Head of caudate nucleus (tissue), 42 donors: ENCODE measurements around the gene ZNF436.
"Not testable (repeated sequence)": the region's sequence is repeated elsewhere in the genome, so short reads cannot be mapped to it uniquely, and the experiment has no call there.

ENCODE experiments used
- DNase-seq, 42 donors: peaks; one replicate each; pipeline versions ENCODE4 v3.0.0 to v3.0.0-alpha.2; 2020 to 2021; ENCODE audit warnings: mixed read lengths in 7 of 42
- intact Hi-C: fragments of 100-400 bp; cut with DNase I; formaldehyde crosslinking; loops from one replicate; pipeline ENCODE4 v1.15.0; 2022

Gene ZNF436

DNA sequence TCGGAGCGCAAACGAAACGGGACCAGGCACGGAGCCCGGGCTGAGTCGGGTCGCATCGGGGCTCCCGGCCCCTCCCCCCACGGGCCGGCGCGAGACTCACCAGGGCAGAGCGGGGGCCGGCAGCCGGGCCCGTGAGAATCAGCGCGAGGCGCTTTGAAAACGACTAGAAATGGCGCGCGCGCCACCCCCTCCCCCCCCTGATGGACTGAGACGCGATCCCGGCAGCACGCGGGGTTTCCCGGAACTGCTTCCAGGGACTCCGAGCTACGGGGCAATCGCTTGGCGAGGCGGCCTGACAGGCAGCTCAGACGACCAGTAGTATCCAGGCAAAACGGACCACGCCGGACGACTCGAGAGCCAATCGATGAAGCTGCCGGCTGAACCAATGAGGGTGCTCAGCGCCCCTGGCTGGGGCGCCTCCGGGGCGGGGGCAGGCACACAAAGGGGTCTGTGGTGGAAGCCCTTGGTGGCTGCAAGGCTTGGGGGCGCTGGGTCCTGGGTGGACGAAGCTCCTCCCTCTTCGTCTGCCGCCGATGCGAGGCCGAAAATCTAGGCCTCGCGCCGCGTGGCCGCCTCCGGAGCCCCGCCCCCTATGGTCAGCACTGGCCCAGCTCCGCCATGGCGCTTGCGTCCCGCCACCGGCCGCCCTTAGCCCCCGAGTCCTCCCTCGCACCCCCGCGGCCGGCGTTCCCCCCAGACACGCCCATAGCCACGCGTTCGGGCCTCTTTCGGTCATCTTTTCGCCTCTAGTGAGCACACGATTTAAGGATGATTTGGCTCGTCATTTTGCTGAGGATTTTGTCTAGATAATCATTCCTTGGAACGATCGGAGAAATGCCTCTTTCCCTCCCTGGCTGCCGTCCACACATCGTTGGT is 25.3 kb downstream of the ZNF436 start, which contains the start of gene HNRNPR:
TSS of gene HNRNPR (minus strand) at position 174 of the 876 bp plus-strand sequence. CDS start 3,276 bp downstream, outside the sequence.
- DNase-seq, result peak; percentile 99 to 100 (median 100)
- intact Hi-C loops, result loop anchor here (1.0 kb wide), 1 partner anchor 24 kb away; no protein-coding TSS in a partner anchor

DNA sequence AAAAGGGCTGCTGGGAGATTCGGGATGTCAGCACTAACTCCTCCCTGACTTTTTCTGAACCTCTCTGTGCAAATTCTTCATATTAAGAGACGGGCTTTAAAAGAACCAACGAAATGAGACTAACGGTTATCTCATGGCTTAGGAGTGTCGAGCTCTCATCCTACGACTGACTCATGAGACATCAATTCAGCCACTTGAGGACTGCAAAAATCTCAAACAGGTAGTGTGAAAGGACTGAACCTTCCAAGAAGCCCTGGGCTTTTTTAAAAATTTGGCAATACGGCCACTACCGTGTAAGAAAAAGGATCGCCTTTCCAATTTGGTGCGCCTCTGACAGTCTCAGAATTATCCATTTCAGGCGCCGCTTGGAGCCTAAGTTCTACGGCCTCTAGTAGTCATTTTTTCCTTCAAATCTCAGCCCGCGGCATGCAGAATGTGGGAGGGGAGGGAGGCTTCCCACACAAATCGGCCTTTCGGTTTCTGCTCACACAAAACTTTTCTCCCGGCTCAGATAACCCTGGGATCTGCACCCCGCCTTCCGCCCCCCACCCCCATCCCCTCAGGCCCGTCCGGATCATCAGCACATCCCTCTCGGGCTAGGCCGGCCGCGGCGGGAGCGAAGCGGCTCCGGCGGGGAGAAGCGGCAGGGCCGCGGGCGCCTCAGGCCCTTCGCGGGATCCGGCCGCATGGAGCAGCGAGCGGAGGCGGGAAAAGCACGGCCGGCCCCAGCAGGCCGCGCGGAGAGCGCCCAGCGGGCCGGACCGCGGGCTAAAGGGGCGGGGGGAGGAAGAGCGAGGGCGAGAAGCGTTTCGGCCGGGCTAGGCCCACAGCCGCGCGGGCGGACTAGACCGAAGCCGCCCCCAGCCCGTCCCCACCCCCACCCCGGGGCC is 26.2 kb downstream of the ZNF436 start:
- intact Hi-C loops, result loop anchor here (1.0 kb wide), 1 partner anchor 25 kb away; no protein-coding TSS in a partner anchor
- DNase-seq, result peak in 19 of 42 donors; percentile 5 to 54 (median 19)

DNA sequence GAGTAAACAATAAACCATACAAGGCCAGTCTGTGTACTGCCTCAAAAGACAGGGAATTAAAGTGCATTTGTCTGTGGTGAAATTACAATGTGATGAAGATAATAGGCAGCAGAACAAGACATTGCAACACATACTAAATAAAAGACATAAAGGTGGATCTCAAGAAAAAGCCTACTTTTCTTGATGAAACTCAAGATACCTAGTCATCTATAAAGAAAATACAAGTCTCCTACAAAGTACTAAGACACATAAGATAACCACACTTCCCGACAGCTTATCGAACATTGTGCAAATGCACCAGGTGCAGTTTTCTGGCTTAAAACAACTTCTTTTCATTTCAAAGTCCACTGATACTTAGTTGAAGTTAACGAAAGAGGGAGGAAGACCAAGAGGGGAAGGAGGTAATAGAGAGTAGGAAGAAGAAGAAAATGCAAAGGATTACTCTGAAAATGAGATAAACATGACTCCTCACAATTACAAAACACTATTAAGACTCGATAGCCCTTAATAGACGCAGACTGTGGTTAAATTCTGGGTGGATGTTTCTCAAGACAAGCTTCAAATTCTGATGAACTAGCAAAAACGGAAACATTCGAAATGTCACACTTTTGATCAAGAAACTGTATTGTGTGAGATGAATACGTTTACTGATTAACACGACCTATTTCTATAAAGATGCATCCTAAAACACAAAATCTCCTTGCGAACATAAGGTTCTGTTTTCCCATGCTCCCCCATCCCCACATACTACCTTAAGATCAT is 27.5 kb downstream of the ZNF436 start:
- intact Hi-C loops, result no loop called here
- DNase-seq, result no peak

DNA sequence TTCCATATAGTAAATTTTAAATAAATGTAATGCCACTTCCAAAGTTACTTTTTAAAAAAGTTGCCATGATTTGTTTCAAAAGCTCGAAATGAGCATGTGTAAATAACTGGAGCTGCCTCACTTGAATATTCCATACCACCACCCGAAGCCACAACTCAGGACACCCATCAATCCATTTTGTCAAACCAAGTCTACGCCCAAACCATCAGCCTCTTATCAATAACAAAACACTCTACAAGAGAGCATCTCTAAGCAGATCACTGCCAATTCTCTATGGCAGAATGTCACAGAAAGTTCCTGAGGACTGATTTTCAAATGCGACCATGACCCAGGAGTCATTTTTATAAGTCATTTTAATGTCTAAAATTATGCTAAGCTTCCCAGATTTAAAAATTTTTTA is 30.0 kb downstream of the ZNF436 start:
- DNase-seq, result no peak
- intact Hi-C loops, result no loop called here

DNA sequence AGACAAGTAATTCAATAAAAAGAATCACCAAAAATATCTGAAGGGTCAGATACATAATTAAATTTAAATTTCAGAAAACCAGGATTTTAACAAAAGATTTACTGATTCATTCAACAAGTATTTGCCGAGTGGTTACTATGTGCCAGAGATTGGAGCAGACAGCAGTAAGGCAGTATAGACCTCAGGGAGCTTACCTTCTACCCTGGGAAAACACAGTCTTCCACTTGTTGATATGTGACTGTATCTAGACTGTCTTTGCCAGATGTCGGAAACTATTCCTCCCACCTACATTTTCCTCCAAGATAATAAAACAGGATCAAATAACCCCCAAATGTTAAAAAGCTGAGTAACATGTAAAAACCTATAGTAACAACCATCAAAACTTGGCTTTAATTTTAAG is 31.8 kb downstream of the ZNF436 start:
- intact Hi-C loops, result no loop called here
- DNase-seq, result no peak

DNA sequence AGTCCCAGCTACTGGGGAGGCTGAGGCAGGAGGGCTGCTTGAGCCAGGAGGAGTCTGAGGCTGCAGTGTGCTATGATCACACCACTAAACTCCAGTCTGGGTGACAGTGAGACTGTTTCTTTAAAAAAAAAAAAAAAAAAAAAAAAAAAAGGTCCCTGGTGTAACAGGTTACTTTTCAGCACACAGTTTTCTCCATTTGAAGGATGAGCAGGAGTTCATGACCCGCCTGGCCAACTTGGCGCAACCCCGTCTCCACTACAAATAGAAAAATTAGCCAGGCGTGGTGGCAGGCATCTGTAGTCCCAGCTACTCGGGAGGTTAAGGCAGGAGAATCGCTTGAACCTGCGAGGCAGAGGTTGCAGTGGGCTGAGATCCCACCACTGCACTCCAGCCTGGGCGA is 37.9 kb downstream of the ZNF436 start:
- intact Hi-C loops, result no loop called here
- DNase-seq, result no peak

DNA sequence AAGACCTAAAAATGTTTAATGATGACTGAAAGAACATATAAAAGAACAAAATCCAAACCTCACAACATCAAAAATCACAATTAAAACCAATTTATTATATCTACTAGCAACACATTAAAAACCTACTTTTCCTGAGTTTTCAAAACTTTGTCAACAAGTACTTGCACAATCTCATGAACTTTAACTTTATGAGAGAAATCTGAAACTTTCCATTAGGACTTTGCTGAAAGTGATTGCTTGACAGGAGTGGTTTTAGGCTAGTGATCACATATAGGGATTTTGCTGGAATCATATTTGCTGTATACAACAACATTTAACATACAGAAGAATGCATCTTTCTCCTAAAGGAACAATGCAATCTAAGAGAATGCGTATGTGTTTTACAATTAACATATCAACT is 38.8 kb downstream of the ZNF436 start:
- no peak for DNase-seq
- intact Hi-C loops, result no loop called here

DNA sequence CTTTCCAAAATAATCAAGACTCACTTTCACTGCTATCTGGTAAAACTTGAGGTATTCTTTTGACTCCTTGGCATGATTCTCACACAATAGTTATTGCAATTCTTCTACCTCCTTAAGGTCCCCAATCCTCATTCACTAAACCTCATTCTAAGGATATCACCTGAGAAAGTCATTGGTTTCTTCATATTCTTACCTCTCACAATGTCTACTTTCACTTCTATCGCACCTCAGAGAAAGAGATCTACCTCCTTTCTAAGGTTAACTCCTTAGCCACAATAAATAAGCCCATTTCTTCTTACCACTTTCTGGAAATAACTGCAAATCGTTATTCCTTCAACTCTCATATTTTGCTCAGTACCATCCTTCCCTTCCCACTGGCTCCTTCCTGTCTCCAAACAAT is 44.2 kb downstream of the ZNF436 start:
- intact Hi-C loops, result no loop called here

DNA sequence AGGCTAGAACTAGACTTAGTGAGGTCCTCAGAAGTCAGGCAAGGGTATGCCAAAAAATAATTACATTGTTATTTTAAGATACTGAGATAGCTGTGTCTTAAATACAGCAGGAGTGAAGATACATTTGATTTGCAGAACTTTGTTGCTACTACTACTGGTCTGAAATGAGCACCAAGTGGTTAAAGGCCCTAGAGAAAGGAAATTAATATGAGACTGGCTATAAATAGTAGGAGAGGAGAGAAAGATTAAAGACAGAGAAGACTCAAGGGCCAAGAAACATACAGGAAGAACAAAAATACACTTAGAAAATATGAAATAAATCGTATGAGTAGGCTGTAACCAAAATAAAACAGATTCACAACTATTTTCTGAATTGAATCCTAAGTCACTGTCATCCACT is 46.9 kb downstream of the ZNF436 start:
- intact Hi-C loops, result no loop called here
- no peak for DNase-seq

More for the DNA sequence above, 44.2 kb downstream of the ZNF436 start:
- no peak for DNase-seq

DNA sequence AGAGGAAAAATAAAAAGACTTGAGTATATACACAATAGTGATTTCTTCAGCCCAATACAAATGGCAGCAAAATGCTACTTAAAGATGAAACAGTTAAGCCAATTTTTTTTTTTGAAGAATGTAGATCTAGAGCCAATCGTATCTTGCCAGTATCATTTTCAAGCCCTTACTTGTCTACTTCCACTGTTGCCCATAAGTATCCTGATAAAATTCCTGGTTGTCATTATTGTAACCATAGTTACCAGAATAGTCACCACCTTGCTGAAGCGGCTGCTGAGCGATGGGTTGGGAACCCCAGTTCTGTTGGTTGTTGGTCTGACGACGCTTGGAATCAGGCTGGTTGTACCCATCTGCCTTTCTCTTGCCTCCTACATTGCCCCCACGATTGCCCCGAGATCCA is 59.4 kb downstream of the ZNF436 start:
- intact Hi-C loops, DNase-seq: not testable (repeated sequence)
